Cardiac septum (tissue), 1 donor: ENCODE measurements around the gene FAIM2. TPM values are rescaled to one million over a fixed set of nuclear protein-coding genes. Genes with fewer than 3 reads are reported as not detected.
A peak's percentile ranks its signal among the peaks of the same experiment; 100 is the strongest.

Source experiments
- DNase-seq: peaks from one replicate; pipeline ENCODE4 v3.0.0-alpha.2; 2020; ENCODE audit warnings: low spot score
- intact Hi-C: fragments of 100-400 bp; cut with DNase I; formaldehyde crosslinking; loops from one replicate; pipeline ENCODE4 v1.14.0; 2022
- total RNA-seq: library from RNA; stranded (reverse); fragmentation: NEBNext Ultra II Directional; extraction: Animal tissue kit (Norgen Biotek cat#: 25700); gene quantifications from one replicate; pipeline ENCODE4 v1.2.1, GENCODE V29; 2021
- donor health status: DM: no; HTN: no; CAD: no.

Gene FAIM2
- total RNA-seq, 1 donor from 2014 or later, result 1.7 TPM

GRCh38 chr12:49842519-49843352 lies 61.0 kb downstream of the FAIM2 start, which contains the start of gene BCDIN3D:
Gene BCDIN3D, minus strand, starts transcription at chr12:49843106. Its CDS starts 19 bp downstream, at chr12:49843087.
- intact Hi-C loops, result loop anchor here (1.0 kb wide), 1 partner anchor 14 kb away; the partner anchor contains the start of gene NCKAP5L
- peak; percentile 97 for DNase-seq

- intact Hi-C loops, result loop anchor here (1.0 to 10.0 kb wide), 2 partner anchors 63 to 194 kb away; no protein-coding TSS in a partner anchor
These were observed 64.6 kb downstream of the FAIM2 start for GRCh38 chr12:49838973-49839633.

GRCh38 chr12:49832836-49833421 lies 70.8 kb downstream of the FAIM2 start:
- no peak for DNase-seq
- intact Hi-C loops, result loop anchor here (10.0 kb wide), 1 partner anchor 188 kb away; no protein-coding TSS in a partner anchor

More at GRCh38 chr12:49838973-49839633, 64.6 kb downstream of the FAIM2 start:
- DNase-seq, result no peak

- no peak for DNase-seq
- intact Hi-C loops, result loop anchor here (10.0 kb wide), 1 partner anchor 187 kb away; no protein-coding TSS in a partner anchor
These were observed 72.0 kb downstream of the FAIM2 start for GRCh38 chr12:49831717-49832116.

GRCh38 chr12:49828133-49829091 lies 75.3 kb downstream of the FAIM2 start, which contains the start of gene NCKAP5L:
Gene NCKAP5L, minus strand, starts transcription at chr12:49828413. Its CDS starts 24,369 bp downstream, at chr12:49804044.
- intact Hi-C loops, result loop anchor here (1.0 kb wide), 1 partner anchor 15 kb away; the partner anchor contains the start of gene BCDIN3D

GRCh38 chr12:49827401-49828099 lies 76.2 kb downstream of the FAIM2 start:
- DNase-seq, result peak; percentile 86
- intact Hi-C loops, result loop anchor here (1.0 to 2.0 kb wide), 2 partner anchors 16 to 19 kb away; partner anchors contain the start of gene BCDIN3D

More at GRCh38 chr12:49828133-49829091, 75.3 kb downstream of the FAIM2 start, which contains the start of gene NCKAP5L:
- DNase-seq, result peak; percentile 99

GRCh38 chr12:49827051-49827400 lies 76.7 kb downstream of the FAIM2 start:
- intact Hi-C loops, result loop anchor here (2.0 kb wide), 1 partner anchor 18 kb away; no protein-coding TSS in a partner anchor
- no peak for DNase-seq

GRCh38 chr12:49825971-49826421 lies 77.7 kb downstream of the FAIM2 start:
- intact Hi-C loops, result loop anchor here (2.0 kb wide), 1 partner anchor 17 kb away; no protein-coding TSS in a partner anchor
- no peak for DNase-seq

GRCh38 chr12:49825360-49825970 lies 78.2 kb downstream of the FAIM2 start:
- intact Hi-C loops, result no loop called here
- DNase-seq, result no peak

- intact Hi-C loops, result no loop called here
- DNase-seq, result no peak
These were observed 78.8 kb downstream of the FAIM2 start for GRCh38 chr12:49824895-49825294.

GRCh38 chr12:49824416-49824815 lies 79.3 kb downstream of the FAIM2 start:
- no peak for DNase-seq
- intact Hi-C loops, result no loop called here

GRCh38 chr12:49823951-49824350 lies 79.7 kb downstream of the FAIM2 start:
- intact Hi-C loops, result no loop called here
- no peak for DNase-seq

GRCh38 chr12:49823350-49823749 lies 80.3 kb downstream of the FAIM2 start:
- no peak for DNase-seq
- intact Hi-C loops, result no loop called here

GRCh38 chr12:49821373-49822287 lies 82.1 kb downstream of the FAIM2 start:
- DNase-seq, result no peak
- intact Hi-C loops, result no loop called here

- DNase-seq, result no peak
- intact Hi-C loops, result no loop called here
These were observed 83.9 kb downstream of the FAIM2 start for GRCh38 chr12:49819786-49820185.

GRCh38 chr12:49818241-49818895 lies 85.3 kb downstream of the FAIM2 start:
- intact Hi-C loops, result no loop called here
- no peak for DNase-seq
